Colonic mucosa (tissue), 4 donors: ENCODE data around the gene NEGR1. TPM values are rescaled to one million over a fixed set of nuclear protein-coding genes. Genes with fewer than 3 reads are reported as not detected.

Experiments used
- DNase-seq: peaks from one replicate; pipeline ENCODE4 v3.0.0-alpha.2; 2020
- H3K27ac ChIP-seq: fragments of 200-600 bp; one replicate; pipeline ENCODE4 v1.8.0; 2021
- H3K27me3 ChIP-seq: fragments of 200-600 bp; one replicate; pipeline ENCODE4 v1.8.0; 2021
- H3K36me3 ChIP-seq: fragments of 200-600 bp; one replicate; pipeline ENCODE4 v1.8.0; 2021
- H3K4me1 ChIP-seq: fragments of 200-600 bp; one replicate; pipeline ENCODE4 v1.8.0; 2021; ENCODE audit warnings: mild to moderate bottlenecking
- H3K4me3 ChIP-seq: fragments of 200-600 bp; one replicate; pipeline ENCODE4 v1.8.0; 2021
- H3K9ac ChIP-seq, 2 donors: one replicate each; pipeline ENCODE4 v1.7.0; 2013; ENCODE audit warnings: control low read depth in 2 of 2, low read depth in 2 of 2, low read length in 2 of 2
- H3K9me3 ChIP-seq: fragments of 200-600 bp; one replicate; pipeline ENCODE4 v1.8.0; 2021
- CTCF ChIP-seq: fragments of 200-600 bp; IDR thresholded peaks from one replicate; pipeline ENCODE4 v1.8.0; 2022; ENCODE audit warnings: antibody characterized with exemption, mild to moderate bottlenecking
- intact Hi-C: fragments of 100-400 bp; cut with DNase I; formaldehyde crosslinking; loops from one replicate; pipeline ENCODE4 v1.14.1; 2022
- total RNA-seq, 2 donors: library from RNA; stranded (reverse); fragmentation: NEBNext Ultra II Directional in 1 of 2; extraction: Animal tissue kit (Norgen Biotek cat#: 25700) in 1 of 2; gene quantifications; one replicate each; pipeline ENCODE4 v1.2.1, GENCODE V29; 2021
- donor health status: healthy.
- donor health status: DM: no; HTN: no; CAD: no.
- donor health status: DM: no; HTN: no; CAD: no.

The NEGR1 gene
- total RNA-seq, 2 donors from 2014 or later = 4.0 to 9.2 TPM

- no peak for TF ChIP-seq CTCF
- Histone ChIP-seq H3K4me3 (no peak overlapping the region), H3K9ac (no peak overlapping the region), H3K27me3 (no peaks in the 10 kb centered on the region), H3K4me1 (no peaks in the 10 kb centered on the region), H3K27ac (no peak overlapping the region), H3K36me3 (no peaks in the 10 kb centered on the region), H3K9me3 (no peaks in the 10 kb centered on the region)
- intact Hi-C loops = no loop called here
- DNase-seq = no peak
Measured at GRCh38 chr1:72109916-72110315, 172.4 kb downstream of the NEGR1 start.

DNA sequence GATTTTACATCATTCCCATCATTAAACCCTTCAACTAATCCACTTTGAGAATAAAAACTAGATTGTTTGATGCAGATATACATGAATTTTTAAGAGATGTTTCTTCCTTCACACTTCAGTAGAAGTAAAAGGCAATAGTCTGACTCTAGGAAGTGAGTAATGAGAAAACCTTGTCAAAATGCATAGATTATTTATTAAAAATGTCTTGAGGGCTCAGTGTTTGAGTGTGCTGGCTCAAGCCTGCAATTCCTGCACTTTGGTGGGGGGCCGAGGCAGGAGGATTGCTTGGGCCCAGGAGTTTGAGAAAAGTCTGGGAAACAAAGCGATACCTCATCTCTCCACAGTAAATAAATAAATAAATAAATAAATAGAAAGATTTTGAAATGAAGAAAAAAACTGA, 177.1 kb downstream of the NEGR1 start:
- Histone ChIP-seq H3K27me3 (no peaks in the 10 kb centered on the region), H3K9me3 (no peaks in the 10 kb centered on the region), H3K36me3 (no peaks in the 10 kb centered on the region), H3K4me1 (no peaks in the 10 kb centered on the region), H3K9ac (no peak overlapping the region), H3K27ac (no peak overlapping the region), H3K4me3 (no peak overlapping the region)
- no peak for DNase-seq
- intact Hi-C loops = no loop called here
- no peak for TF ChIP-seq CTCF

- Histone ChIP-seq H3K9me3 (no peaks in the 10 kb centered on the region), H3K27ac (no peak overlapping the region), H3K4me3 (no peak overlapping the region), H3K27me3 (no peaks in the 10 kb centered on the region), H3K36me3 (no peaks in the 10 kb centered on the region), H3K4me1 (no peaks in the 10 kb centered on the region), H3K9ac (no peak overlapping the region)
- no peak for DNase-seq
- no peak for TF ChIP-seq CTCF
- intact Hi-C loops = no loop called here
Measured at GRCh38 chr1:72101840-72102632, 180.3 kb downstream of the NEGR1 start.

- no peak for TF ChIP-seq CTCF
- H3K4me3 ChIP-seq = no peak overlapping the region
- H3K9me3 ChIP-seq = no peaks in the 10 kb centered on the region
- H3K27me3 ChIP-seq = no peaks in the 10 kb centered on the region
- H3K9ac ChIP-seq = no peak overlapping the region
- H3K27ac ChIP-seq = no peak overlapping the region
- no peaks in the 10 kb centered on the region for H3K36me3 ChIP-seq
- no peaks in the 10 kb centered on the region for H3K4me1 ChIP-seq
- intact Hi-C loops = no loop called here
- no peak for DNase-seq
Measured at GRCh38 chr1:72100771-72101170, 181.6 kb downstream of the NEGR1 start.

GRCh38 chr1:72097851-72098570, 184.3 kb downstream of the NEGR1 start:
- H3K27me3 ChIP-seq = no peaks in the 10 kb centered on the region
- no peak for TF ChIP-seq CTCF
- H3K9me3 ChIP-seq = no peaks in the 10 kb centered on the region
- H3K36me3 ChIP-seq = no peaks in the 10 kb centered on the region
- H3K27ac ChIP-seq = no peak overlapping the region
- H3K9ac ChIP-seq = no peak overlapping the region
- intact Hi-C loops = no loop called here
- H3K4me3 ChIP-seq = no peak overlapping the region
- no peak for DNase-seq
- H3K4me1 ChIP-seq = no peaks in the 10 kb centered on the region
